GM18505 (cell line): ENCODE measurements around the gene NT5DC3.

Experiments
- ATAC-seq: cut with Tn5 transposase; IDR thresholded peaks from one replicate; pipeline ENCODE4 v1.9.1; 2021; ENCODE audit not compliant: unreplicated experiment
- POLR2A ChIP-seq: IDR thresholded peaks from 4 replicates; pipeline ENCODE4 v1.6.1; 2011; ENCODE audit warnings: borderline replicate concordance; ENCODE audit not compliant: insufficient read depth, insufficient read length; ENCODE audit errors: extremely low read depth

Gene NT5DC3

DNA sequence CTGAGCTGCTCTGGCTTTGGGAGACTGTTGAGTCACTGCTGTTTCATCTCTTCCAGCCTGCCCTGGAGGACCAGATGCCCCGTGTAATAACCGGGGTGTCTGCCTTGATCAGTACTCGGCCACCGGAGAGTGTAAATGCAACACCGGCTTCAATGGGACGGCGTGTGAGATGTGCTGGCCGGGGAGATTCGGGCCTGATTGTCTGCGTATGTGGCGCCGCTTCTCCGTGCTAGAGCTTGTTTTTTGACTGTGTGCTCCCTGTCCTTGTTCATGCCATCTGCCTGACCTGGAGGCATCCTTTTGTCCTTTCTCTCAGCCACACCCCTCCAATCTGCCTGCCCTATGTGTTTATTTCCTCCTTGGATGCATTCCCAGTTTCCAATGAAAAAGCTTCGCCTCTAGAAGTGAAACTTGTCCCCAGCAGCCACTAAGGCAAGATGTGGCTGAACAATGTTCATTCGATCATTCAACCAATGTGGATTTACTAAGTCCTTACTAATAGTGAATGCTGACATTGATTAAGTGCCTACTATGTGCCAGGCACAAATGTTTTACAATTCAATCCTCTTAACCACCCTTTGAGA, 98.6 kb downstream of the NT5DC3 start:
- TF ChIP-seq POLR2A = no peak
- ATAC-seq = no peak

DNA sequence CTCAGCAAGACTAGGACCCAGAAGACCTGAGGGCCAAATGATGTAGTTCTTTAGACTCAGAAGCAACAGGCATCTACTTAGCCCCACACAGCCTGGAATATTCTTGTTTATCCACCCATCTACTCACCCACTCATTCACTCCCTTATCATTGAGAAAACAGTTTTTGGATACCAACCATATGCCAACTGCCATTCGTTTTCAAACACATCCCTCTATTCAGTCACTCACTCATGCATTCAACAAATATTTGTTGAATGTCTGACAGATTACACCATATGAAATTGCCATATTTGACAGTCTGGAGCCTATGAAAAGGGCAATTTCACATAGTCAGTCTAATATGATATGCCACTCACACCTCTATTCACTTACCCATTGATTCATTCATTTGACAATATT, 103.2 kb downstream of the NT5DC3 start:
- TF ChIP-seq POLR2A = no peak
- ATAC-seq = no peak

DNA sequence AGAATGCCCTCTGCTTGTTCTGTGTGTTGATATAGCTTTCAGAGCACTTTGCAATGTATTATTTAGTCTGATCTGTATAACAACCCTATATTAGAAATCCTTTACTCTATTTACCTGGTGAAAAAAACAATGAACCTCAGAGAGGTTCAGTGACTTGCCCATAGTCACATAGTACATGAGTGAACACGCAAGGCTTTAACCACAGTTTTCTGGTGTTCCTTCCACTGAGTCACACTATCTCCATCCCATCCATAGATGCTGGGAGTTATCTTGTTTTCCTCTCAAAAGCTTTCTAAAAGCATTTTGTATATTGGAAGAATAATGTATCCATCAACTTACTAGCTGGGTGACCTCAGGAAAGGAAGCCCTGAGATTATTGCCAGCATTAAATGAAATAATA, 104.5 kb downstream of the NT5DC3 start:
- no peak for TF ChIP-seq POLR2A
- ATAC-seq = no peak

DNA sequence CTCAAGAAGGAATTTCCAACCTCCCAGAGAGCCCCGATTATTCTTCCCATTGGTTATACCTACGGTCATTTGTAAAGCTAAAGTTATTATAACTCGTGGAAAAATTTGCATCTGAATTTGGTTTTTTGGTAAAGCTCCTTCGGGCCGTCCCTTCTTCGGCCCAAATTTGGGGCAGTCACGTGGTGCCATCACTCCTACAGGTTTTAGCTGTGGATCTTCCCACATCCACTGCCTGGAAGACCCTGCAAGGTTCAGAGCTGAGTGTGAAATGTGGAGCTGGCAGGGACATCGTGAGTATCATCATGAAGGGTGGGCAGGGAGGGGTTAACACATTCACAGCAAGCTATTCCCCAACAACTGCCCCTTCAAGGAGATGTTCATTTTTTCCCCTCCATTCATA, 105.7 kb downstream of the NT5DC3 start:
- no peak for TF ChIP-seq POLR2A
- no peak for ATAC-seq

DNA sequence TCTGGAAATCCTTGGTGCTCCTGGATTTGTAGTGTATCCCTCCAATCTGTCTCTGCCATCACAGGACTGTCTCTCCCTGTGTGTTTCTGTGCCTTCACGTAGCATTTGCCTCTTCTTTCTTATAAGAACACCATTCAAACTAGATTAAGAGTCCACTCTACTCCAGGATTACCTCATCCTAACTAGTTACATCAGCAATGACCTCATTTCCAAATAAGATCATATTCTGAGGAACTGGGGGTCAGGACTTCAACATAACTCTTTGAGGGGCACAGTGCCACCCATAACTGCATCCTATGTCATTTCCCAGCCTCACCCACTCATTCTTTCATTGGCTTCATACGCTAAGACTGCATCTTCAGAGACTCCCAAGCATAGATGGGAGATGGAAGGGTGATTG, 106.2 kb downstream of the NT5DC3 start:
- no peak for ATAC-seq
- no peak for TF ChIP-seq POLR2A

DNA sequence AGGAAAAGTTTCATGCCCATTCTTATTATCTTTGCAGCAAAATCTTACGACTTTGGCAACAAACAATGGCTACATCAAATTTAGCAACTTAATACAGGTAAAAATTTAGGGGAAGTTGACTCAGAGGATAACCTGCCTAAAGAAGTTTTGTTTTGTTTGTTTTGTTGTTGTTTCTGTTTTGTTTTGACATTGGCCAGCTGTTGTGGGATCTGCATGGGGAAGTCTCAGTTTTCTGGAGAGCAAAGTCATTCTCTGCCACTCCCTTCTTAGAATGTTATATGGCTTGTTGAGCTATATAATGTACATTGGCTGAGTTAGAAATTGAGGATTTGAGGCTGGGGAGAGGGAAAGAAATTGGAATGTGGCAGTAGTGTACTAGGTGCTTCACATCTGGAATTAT, 109.5 kb downstream of the NT5DC3 start:
- TF ChIP-seq POLR2A = no peak
- ATAC-seq = no peak

DNA sequence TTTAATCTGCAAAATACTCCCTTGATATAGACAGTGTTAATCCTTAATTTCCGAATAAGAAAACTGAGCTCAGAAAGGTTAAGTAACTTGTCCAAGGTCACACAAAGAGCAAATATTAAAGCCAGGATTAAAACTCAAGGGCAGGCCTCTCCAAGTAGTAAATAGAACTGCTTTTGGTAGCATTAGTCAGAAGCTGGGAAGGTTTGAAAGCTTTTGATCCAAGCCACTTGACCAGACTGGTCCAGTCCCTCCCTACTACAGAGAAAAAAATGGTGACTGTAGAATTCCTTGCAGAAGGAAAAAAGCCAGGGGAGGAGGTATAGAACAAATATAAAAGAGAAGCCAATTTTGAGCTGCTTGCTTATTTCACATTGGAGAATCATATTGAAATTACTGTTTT, 111.5 kb downstream of the NT5DC3 start:
- no peak for TF ChIP-seq POLR2A
- ATAC-seq = no peak

DNA sequence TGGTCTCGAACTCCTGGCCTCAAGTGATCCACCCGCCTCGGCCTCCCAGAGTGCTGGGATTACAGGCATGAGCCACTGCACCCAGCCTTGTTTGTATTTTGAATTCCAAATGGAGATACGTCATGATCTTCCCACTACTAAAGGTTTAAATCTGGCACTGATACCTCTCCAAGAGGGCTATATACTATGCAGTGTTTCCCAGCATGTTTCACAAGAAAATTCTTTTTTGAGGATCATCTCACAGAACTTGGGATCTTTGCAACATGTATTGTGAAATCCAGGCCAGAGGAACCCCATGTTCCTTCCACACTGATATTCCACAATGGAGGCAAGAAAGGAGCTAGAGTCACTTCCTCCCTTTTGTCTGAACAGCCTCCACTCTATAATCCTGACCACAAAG, 112.7 kb downstream of the NT5DC3 start:
- no peak for ATAC-seq
- TF ChIP-seq POLR2A = no peak

DNA sequence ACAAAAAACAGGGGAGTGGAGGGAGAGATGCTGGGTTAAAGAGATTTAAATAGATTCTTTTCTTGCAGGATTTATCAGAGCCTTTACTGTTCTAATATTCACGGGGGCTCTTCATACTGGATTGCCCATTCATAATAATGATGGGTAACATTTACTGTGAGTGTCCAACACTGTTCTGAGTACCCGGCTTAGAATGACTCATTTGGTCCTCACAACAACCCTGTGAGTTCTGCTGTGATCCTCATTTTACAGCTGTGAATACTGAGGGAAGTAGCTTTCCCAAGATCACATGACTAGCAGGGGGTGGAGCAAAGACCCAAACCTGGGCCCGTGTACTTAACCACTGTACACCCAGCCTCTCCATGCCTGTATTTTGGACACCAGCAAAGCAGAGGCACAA, 113.4 kb downstream of the NT5DC3 start:
- TF ChIP-seq POLR2A = no peak
- ATAC-seq = no peak

DNA sequence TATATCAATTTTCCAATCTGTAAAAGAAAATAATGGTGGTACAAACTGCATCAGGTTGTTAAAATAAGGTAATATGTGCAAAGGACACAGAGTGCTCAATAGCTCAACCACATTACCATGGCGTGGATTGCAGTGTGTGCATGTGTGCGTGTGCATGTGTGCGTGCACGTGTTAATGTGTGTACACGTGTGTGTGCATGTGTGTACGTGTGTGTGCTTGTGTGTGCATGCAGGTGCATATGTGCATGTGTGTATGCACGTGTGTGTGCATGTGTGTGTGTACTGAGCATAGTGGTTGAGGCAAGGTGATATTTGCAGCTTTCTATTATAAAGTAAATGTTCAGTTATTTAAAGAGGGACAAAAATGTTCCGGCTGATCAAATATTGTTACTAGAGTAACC, 115.6 kb downstream of the NT5DC3 start:
- ATAC-seq = no peak
- no peak for TF ChIP-seq POLR2A
